Hepatocyte (in vitro differentiated cells): ENCODE data around the gene SH3BP2. TPM values are rescaled to one million over a fixed set of nuclear protein-coding genes. Genes with fewer than 3 reads are reported as not detected.

ENCODE experiments used
- DNase-seq: peaks from one replicate; pipeline ENCODE4 v3.0.0-alpha.2; 2016; ENCODE audit warnings: low spot score
- H2AFZ ChIP-seq: fragments of 200-600 bp; sonication (generic); 2 replicates; pipeline ENCODE4 v1.6.0; 2016; ENCODE audit warnings: antibody characterized with exemption, mild to moderate bottlenecking
- H3K27ac ChIP-seq: fragments of 200-600 bp; sonication (generic); 2 replicates; pipeline ENCODE4 v1.5.1; 2016; ENCODE audit warnings: mild to moderate bottlenecking
- H3K27me3 ChIP-seq: fragments of 200-600 bp; sonication (generic); 2 replicates; pipeline ENCODE4 v1.6.1; 2016
- H3K36me3 ChIP-seq: fragments of 200-600 bp; sonication (generic); replicated peaks from 2 replicates; pipeline ENCODE4 v1.5.1; 2016; ENCODE audit warnings: low read depth; ENCODE audit not compliant: insufficient read depth
- H3K4me1 ChIP-seq: fragments of 200-600 bp; sonication (generic); 2 replicates; pipeline ENCODE4 v1.5.1; 2016; ENCODE audit warnings: mild to moderate bottlenecking, moderate library complexity; ENCODE audit not compliant: insufficient read depth
- H3K4me2 ChIP-seq: fragments of 200-600 bp; sonication (generic); 2 replicates; pipeline ENCODE4 v1.6.0; 2016
- H3K4me3 ChIP-seq: fragments of 200-600 bp; sonication (generic); 2 replicates; pipeline ENCODE4 v1.5.1; 2016; ENCODE audit warnings: mild to moderate bottlenecking
- H3K79me2 ChIP-seq: fragments of 200-600 bp; sonication (generic); 2 replicates; pipeline ENCODE4 v1.6.0; 2017; ENCODE audit warnings: mild to moderate bottlenecking
- H3K9me2 ChIP-seq: fragments of 200-600 bp; sonication (generic); replicated peaks from 2 replicates; pipeline ENCODE4 v1.6.0; 2017; ENCODE audit warnings: mild to moderate bottlenecking; ENCODE audit not compliant: insufficient read depth
- H3K9me3 ChIP-seq: fragments of 200-600 bp; sonication (generic); 2 replicates; pipeline ENCODE4 v1.5.1; 2016; ENCODE audit warnings: low read depth, mild to moderate bottlenecking
- H4K20me1 ChIP-seq: fragments of 200-600 bp; sonication (generic); 2 replicates; pipeline ENCODE4 v1.6.0; 2016; ENCODE audit warnings: mild to moderate bottlenecking; ENCODE audit not compliant: insufficient read depth, poor library complexity, severe bottlenecking
- EZH2 ChIP-seq: fragments of 200-600 bp; sonication (generic); IDR thresholded peaks from 2 replicates; pipeline ENCODE4 v1.6.1; 2016; ENCODE audit warnings: antibody characterized with exemption, mild to moderate bottlenecking, borderline replicate concordance
- EZH2phosphoT487 ChIP-seq: fragments of 200-600 bp; sonication (generic); IDR thresholded peaks from one replicate; pipeline ENCODE4 v1.6.1; 2018; ENCODE audit warnings: antibody characterized with exemption, mild to moderate bottlenecking, low read depth, moderate library complexity; ENCODE audit not compliant: unreplicated experiment, severe bottlenecking
- WGBS: methylation state at CpG from one replicate; pipeline ENCODE4 v1.1.6; 2016; ENCODE audit warnings: low lambda C conversion rate; ENCODE audit errors: missing lambda C conversion rate; 5-methylcytosine and 5-hydroxymethylcytosine counted together
- polyA plus RNA-seq: library from polyadenylated mRNA; unstranded; fragments of >200 nt; fragmentation: Nextera tagmentation; extraction: Ambion mirVana; gene quantifications from 2 replicates; pipeline ENCODE4 v1.2.1, GENCODE V29; 2016
- total RNA-seq: library from RNA; depleted of rRNA; stranded (reverse); fragments of >200 nt; gene quantifications from 2 replicates; pipeline ENCODE4 v1.2.3, GENCODE V29; 2014
- TF ChIP-seq, protein P1 (sequence below): fragments of 200-600 bp; sonication (generic); IDR thresholded peaks from 2 replicates; pipeline ENCODE4 v1.5.1; 2016; ENCODE audit warnings: antibody characterized with exemption, mild to moderate bottlenecking; ENCODE audit not compliant: poor library complexity

Gene SH3BP2
- total and polyA plus RNA-seq, 2 experiments from 2014 or later, result 24.3 to 25.7 TPM

DNA sequence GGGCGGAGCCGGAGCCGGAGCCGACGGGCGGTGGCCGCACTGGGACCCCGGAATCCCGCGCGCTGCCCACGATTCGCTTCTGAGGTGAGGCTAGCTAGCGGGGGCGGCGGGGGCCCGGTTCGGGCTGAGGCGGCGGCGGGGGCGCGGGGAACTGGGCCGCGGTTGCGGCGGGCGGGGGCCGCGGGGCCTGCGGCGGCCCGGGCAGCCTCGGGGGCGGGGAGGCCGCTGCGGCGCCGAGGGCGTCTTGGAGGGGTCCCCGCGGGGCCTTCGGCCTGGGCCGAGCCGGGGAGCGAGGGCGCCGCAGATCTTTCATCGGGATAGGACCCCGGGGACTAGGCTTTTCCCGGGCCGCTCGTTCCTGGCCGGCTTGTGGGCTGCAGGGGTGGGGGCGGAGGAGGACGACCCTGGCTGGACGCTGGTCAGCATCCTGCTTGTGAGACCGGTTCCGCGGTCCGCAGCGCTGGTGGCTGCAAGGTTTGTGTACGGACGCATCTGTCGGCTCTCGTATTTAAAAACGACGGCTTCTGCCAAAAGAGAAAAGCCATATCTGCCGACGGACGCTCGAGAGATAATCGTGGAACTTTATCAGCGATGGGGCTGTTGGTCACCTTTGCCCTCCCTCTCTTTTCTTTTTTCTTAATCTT lies 51.2 kb downstream of the SH3BP2 start:
- peak overlapping the region; percentile 60 for H3K4me3 ChIP-seq
- H3K36me3 ChIP-seq, result no peaks in the 10 kb centered on the region
- H3K79me2 ChIP-seq, result peaks cover 54% of the 10 kb centered on the region
- H2AFZ ChIP-seq, result no peak overlapping the region
- H3K4me2 ChIP-seq, result peak overlapping the region; percentile 82
- H3K4me1 ChIP-seq, result peaks cover 29% of the 10 kb centered on the region
- peak overlapping the region; percentile 95 for H3K27ac ChIP-seq
- peak; percentile 8 for DNase-seq
- H3K9me2 ChIP-seq, result no peaks in the 10 kb centered on the region
- peaks cover 39% of the 10 kb centered on the region for H4K20me1 ChIP-seq
- TF ChIP-seq EZH2phosphoT487, result no peak
- no peak for TF ChIP-seq EZH2
- H3K27me3 ChIP-seq, result no peaks in the 10 kb centered on the region
- WGBS, result under 1% methylated on average over 20 of the region's 74 CpGs
- no peaks in the 10 kb centered on the region for H3K9me3 ChIP-seq

DNA sequence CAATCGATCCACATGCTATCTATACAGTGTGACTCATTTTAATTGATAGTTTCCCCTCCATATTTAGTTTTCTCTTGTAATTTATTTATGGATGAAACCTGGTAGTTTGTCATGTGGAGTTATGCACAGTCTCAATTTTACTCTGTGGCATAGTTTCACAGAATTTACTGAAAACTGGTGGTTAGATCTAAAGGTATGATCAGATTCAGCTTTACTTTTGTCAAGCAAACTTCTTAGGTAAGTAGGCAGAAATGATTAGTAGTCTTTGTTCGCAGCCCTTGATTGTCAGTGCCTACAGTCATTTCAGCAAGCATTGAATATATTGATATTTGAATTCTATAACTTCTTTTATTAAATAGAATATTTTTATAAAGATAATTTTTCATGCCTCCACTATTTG lies 53.3 kb downstream of the SH3BP2 start:
- no peak for DNase-seq
- peak overlapping the region; percentile 82 for H3K4me2 ChIP-seq
- TF ChIP-seq EZH2, result no peak
- TF ChIP-seq, protein P1, sequence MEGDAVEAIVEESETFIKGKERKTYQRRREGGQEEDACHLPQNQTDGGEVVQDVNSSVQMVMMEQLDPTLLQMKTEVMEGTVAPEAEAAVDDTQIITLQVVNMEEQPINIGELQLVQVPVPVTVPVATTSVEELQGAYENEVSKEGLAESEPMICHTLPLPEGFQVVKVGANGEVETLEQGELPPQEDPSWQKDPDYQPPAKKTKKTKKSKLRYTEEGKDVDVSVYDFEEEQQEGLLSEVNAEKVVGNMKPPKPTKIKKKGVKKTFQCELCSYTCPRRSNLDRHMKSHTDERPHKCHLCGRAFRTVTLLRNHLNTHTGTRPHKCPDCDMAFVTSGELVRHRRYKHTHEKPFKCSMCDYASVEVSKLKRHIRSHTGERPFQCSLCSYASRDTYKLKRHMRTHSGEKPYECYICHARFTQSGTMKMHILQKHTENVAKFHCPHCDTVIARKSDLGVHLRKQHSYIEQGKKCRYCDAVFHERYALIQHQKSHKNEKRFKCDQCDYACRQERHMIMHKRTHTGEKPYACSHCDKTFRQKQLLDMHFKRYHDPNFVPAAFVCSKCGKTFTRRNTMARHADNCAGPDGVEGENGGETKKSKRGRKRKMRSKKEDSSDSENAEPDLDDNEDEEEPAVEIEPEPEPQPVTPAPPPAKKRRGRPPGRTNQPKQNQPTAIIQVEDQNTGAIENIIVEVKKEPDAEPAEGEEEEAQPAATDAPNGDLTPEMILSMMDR, result no peak
- H3K9me3 ChIP-seq, result no peaks in the 10 kb centered on the region
- peak overlapping the region; percentile 95 for H3K27ac ChIP-seq
- H3K4me1 ChIP-seq, result peaks cover 42% of the 10 kb centered on the region
- H3K27me3 ChIP-seq, result no peaks in the 10 kb centered on the region
- H3K36me3 ChIP-seq, result no peaks in the 10 kb centered on the region
- peaks cover 73% of the 10 kb centered on the region for H3K79me2 ChIP-seq
- H3K4me3 ChIP-seq, result no peak overlapping the region
- peaks cover 58% of the 10 kb centered on the region for H4K20me1 ChIP-seq
- H3K9me2 ChIP-seq, result no peaks in the 10 kb centered on the region
- 90% methylated on average over 2 of the region's 2 CpGs for WGBS
- no peak overlapping the region for H2AFZ ChIP-seq

DNA sequence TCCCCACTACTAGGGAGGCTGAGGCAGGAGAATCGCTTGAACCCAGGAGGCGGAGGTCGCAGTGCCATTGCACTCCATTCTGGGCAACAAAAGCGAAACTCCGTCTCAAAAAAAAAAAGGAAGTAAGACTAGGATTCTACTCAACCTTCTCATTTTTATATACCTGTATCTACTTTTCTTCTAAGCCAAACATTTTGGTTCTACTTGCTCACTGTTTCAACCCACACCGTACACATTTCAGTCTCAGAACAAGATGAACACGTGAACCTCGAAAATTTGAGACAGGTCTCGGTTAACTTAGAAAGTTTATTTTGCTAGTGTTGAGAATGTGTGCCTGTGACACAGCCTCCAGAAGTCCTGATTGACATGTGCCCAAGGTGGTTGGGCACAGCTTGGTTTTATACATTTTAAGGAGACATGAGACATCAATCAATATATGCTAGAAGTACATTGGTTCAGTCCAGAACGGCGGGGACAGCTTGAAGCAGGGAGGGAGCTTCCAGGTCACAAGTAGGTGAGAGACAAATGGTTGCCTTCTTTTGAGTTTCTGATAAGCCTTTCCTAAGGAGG lies 54.5 kb downstream of the SH3BP2 start:
- Histone ChIP-seq H3K4me2 (no peak overlapping the region), H3K27ac (no peak overlapping the region), H2AFZ (no peak overlapping the region), H3K27me3 (no peaks in the 10 kb centered on the region), H3K4me1 (peaks cover 43% of the 10 kb centered on the region), H3K79me2 (peaks cover 82% of the 10 kb centered on the region), H3K9me2 (no peaks in the 10 kb centered on the region), H3K9me3 (no peaks in the 10 kb centered on the region), H3K36me3 (no peaks in the 10 kb centered on the region), H4K20me1 (peaks cover 70% of the 10 kb centered on the region), H3K4me3 (no peak overlapping the region)
- TF ChIP-seq EZH2, result no peak
- TF ChIP-seq EZH2phosphoT487, result no peak
- TF ChIP-seq, protein P1, result no peak
- WGBS, result 95% methylated on average over 11 of the region's 11 CpGs
- DNase-seq, result no peak

DNA sequence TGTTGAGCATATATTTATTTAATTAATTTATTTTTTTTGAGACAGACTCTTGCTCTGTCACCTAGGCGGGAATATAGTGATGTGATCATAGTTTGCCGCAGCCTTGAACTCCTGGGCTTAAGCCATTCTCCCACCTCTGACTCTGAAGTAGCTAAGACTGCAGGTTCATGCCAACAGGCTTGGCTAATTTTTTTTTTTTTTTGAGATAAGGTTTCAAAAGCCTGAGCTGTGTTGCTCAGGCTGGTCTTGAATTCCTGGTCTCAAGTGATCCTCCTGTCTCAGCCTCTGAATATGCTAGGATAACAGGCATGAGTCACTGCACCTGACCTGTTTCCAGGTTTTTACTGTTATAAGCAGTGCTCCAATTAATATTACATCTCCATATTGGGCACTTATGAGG lies 55.6 kb downstream of the SH3BP2 start:
- H3K4me2 ChIP-seq, result peak overlapping the region; percentile 0
- no peaks in the 10 kb centered on the region for H3K36me3 ChIP-seq
- H3K27ac ChIP-seq, result peak overlapping the region; percentile 50
- no peaks in the 10 kb centered on the region for H3K9me2 ChIP-seq
- TF ChIP-seq EZH2 (no peak), EZH2phosphoT487 (no peak)
- TF ChIP-seq, protein P1, result no peak
- H3K4me3 ChIP-seq, result no peak overlapping the region
- no peaks in the 10 kb centered on the region for H3K27me3 ChIP-seq
- no peak overlapping the region for H2AFZ ChIP-seq
- H3K9me3 ChIP-seq, result no peaks in the 10 kb centered on the region
- H3K4me1 ChIP-seq, result peaks cover 46% of the 10 kb centered on the region
- peaks cover 93% of the 10 kb centered on the region for H3K79me2 ChIP-seq
- H4K20me1 ChIP-seq, result peaks cover 80% of the 10 kb centered on the region
- 92% methylated on average over 2 of the region's 2 CpGs for WGBS
- DNase-seq, result no peak
